Left kidney (tissue), 2 donors: ENCODE data around the gene LYST. TPM values are rescaled to one million over a fixed set of nuclear protein-coding genes. Genes with fewer than 3 reads are reported as not detected.
"Not testable (repeated sequence)": the region's sequence is repeated elsewhere in the genome, so short reads cannot be mapped to it uniquely, and the experiment has no call there.

Experiments
- DNase-seq: peaks from one replicate; pipeline ENCODE4 v3.0.0-alpha.2; 2013
- polyA plus RNA-seq: library from polyadenylated mRNA; unstranded; fragments of 120-200 nt; gene quantifications from one replicate; pipeline ENCODE4 v1.2.1, GENCODE V29; 2013; ENCODE audit not compliant: insufficient read length

LYST gene
- polyA plus RNA-seq, 1 donor: 13.9 TPM

GRCh38 chr1:235860829-235861228, 5.9 kb downstream of the LYST start:
- DNase-seq: no peak

- DNase-seq: no peak
These were observed 6.9 kb downstream of the LYST start for GRCh38 chr1:235859789-235860188.

- no peak for DNase-seq
These were observed 7.9 kb downstream of the LYST start for GRCh38 chr1:235858766-235859165.

GRCh38 chr1:235857756-235858155, 8.9 kb downstream of the LYST start:
- DNase-seq: no peak

GRCh38 chr1:235855811-235856429, 10.8 kb downstream of the LYST start:
- no peak for DNase-seq

GRCh38 chr1:235854347-235854746, 12.4 kb downstream of the LYST start:
- no peak for DNase-seq

GRCh38 chr1:235853653-235854052, 13.1 kb downstream of the LYST start:
- no peak for DNase-seq

- no peak for DNase-seq
These were observed 13.8 kb downstream of the LYST start for GRCh38 chr1:235852887-235853286.

GRCh38 chr1:235851939-235852338, 14.8 kb downstream of the LYST start:
- DNase-seq: no peak

GRCh38 chr1:235848251-235848650, 18.5 kb downstream of the LYST start:
- not testable (repeated sequence) for DNase-seq

- DNase-seq: not testable (repeated sequence)
These were observed 21.0 kb downstream of the LYST start for GRCh38 chr1:235845656-235846107.

GRCh38 chr1:235844776-235845175, 21.9 kb downstream of the LYST start:
- no peak for DNase-seq

GRCh38 chr1:235843461-235843961, 23.2 kb downstream of the LYST start:
- DNase-seq: peak; percentile 27

- DNase-seq: no peak
These were observed 24.7 kb downstream of the LYST start for GRCh38 chr1:235841938-235842545.

- no peak for DNase-seq
These were observed 28.7 kb downstream of the LYST start for GRCh38 chr1:235838021-235838420.

- no peak for DNase-seq
These were observed 31.5 kb downstream of the LYST start for GRCh38 chr1:235835226-235835625.

GRCh38 chr1:235834620-235835019, 32.1 kb downstream of the LYST start:
- DNase-seq: no peak

GRCh38 chr1:235832011-235832410, 34.7 kb downstream of the LYST start:
- no peak for DNase-seq

GRCh38 chr1:235831148-235831547, 35.6 kb downstream of the LYST start:
- DNase-seq: no peak

GRCh38 chr1:235826102-235826854, 40.4 kb downstream of the LYST start:
- DNase-seq: no peak

GRCh38 chr1:235825229-235825628, 41.5 kb downstream of the LYST start:
- DNase-seq: no peak

- no peak for DNase-seq
These were observed 43.0 kb downstream of the LYST start for GRCh38 chr1:235823684-235824083.

GRCh38 chr1:235822685-235823084, 44.0 kb downstream of the LYST start:
- DNase-seq: no peak
